Spinal cord (tissue), 10 donors: ENCODE results near the gene ARFIP1. TPM values are rescaled to one million over a fixed set of nuclear protein-coding genes. Genes with fewer than 3 reads are reported as not detected.

ENCODE experiments used
- DNase-seq, 6 donors: peaks; one replicate each; pipeline versions ENCODE4 v3.0.0 to v3.0.0-alpha.2; 2013 to 2015; ENCODE audit warnings: low spot score in 6 of 6, low read depth in 4 of 6
- H3K27ac ChIP-seq: one replicate; pipeline ENCODE4 v1.5.1; 2013; ENCODE audit warnings: low read depth, low read length, control low read depth
- H3K27me3 ChIP-seq: one replicate; pipeline ENCODE4 v1.6.1; 2013; ENCODE audit warnings: low read length; ENCODE audit not compliant: control insufficient read depth, insufficient read depth
- H3K36me3 ChIP-seq: one replicate; pipeline ENCODE4 v1.6.1; 2013; ENCODE audit warnings: low read length; ENCODE audit not compliant: control insufficient read depth, insufficient read depth
- H3K4me1 ChIP-seq: one replicate; pipeline ENCODE4 v1.6.1; 2013; ENCODE audit warnings: low read length; ENCODE audit not compliant: control insufficient read depth, insufficient read depth
- H3K4me3 ChIP-seq: one replicate; pipeline ENCODE4 v1.5.1; 2013; ENCODE audit warnings: low read depth, low read length, control low read depth
- H3K9me3 ChIP-seq: one replicate; pipeline ENCODE4 v1.6.1; 2013; ENCODE audit warnings: low read length; ENCODE audit not compliant: control insufficient read depth, insufficient read depth
- WGBS: methylation state at CpG from one replicate; pipeline ENCODE4 v1.1.5; 2013; ENCODE audit warnings: missing lambda C conversion rate; ENCODE audit not compliant: insufficient coverage; 5-methylcytosine and 5-hydroxymethylcytosine counted together
- long read RNA-seq, 4 donors: transcript quantifications; one replicate each; lab custom pipeline, GENCODE V29; 2026
- polyA plus RNA-seq, 2 donors: library from polyadenylated mRNA; unstranded; fragments of 120-200 nt; gene quantifications; one replicate each; pipeline ENCODE4 v1.2.1, GENCODE V29; 2013; ENCODE audit not compliant: insufficient read length in 2 of 2
- total RNA-seq, 2 donors: library from RNA; depleted of rRNA in 1 of 2; stranded (reverse); fragments of 120-200 nt in 1 of 2; fragments of >200 nt in 1 of 2; gene quantifications; one replicate each; pipeline versions ENCODE4 v1.2.3 to v1.2.4, GENCODE V29; 2013 to 2014
- donor health status: healthy.

Gene ARFIP1, protein sequence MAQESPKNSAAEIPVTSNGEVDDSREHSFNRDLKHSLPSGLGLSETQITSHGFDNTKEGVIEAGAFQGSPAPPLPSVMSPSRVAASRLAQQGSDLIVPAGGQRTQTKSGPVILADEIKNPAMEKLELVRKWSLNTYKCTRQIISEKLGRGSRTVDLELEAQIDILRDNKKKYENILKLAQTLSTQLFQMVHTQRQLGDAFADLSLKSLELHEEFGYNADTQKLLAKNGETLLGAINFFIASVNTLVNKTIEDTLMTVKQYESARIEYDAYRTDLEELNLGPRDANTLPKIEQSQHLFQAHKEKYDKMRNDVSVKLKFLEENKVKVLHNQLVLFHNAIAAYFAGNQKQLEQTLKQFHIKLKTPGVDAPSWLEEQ
- total RNA-seq: 10 to 100 TPM; 38.2 to 55.8 TPM
- polyA plus RNA-seq: 10 to 100 TPM; 24.6 to 26.2 TPM
- long read RNA-seq, donor 1, partial matches to known transcripts: 19 of 25 reads
- long read RNA-seq, donor 1, other reads (novel, unspliced or antisense): 0 of 25 reads
- long read RNA-seq, donor 2, partial matches to known transcripts: 0 of 4 reads
- long read RNA-seq, donor 2, other reads (novel, unspliced or antisense): 0 of 4 reads
- long read RNA-seq, donor 3, partial matches to known transcripts: 0 of 3 reads
- long read RNA-seq, donor 3, other reads (novel, unspliced or antisense): 0 of 3 reads
- long read RNA-seq, donor 4, partial matches to known transcripts: 32 of 40 reads
- long read RNA-seq, donor 4, other reads (novel, unspliced or antisense): 0 of 40 reads

DNA sequence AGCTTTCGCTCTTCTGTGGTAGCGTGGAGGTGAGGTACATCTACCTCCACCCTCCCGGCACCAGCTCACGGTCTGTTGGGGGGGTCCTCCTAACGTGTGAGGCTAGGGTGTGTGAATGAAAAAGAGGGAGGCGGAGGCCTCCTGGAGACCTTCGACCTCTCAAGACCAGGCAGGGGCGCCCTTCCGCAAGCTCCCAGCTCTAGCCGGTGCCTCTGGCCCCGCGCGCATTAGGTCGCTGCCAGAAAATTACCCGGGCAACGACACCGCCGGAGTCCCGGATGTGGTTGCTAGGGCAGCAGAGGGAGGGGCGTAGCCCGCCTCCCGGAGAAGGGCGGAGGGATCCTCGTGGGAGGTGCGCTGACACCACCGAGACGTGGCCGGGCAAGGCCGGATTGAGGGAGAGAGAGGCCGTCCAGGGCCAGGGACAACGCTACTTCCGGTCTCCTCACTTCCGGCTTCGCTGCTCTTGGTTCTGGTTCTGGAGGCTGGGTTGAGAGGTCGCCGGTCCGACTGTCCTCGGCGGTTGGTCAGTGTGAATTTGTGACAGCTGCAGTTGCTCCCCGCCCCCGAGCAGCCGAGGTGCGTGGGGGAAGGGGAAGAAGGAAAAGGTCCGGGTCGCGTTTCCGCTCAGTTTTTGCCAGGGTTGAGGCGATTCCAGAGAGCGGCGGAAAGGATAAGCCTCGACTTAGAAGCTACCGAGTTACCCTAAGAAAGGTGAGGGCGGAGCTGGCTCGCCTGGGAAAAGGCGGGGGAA lies at the start of gene ARFIP1, which contains the start of gene TIGD4:
Gene ARFIP1 (plus strand): TSS at position 442 of the 754 bp plus-strand sequence. CDS start 49,680 bp downstream, outside the sequence.
Gene TIGD4 (minus strand): TSS at position 218 of the 754 bp plus-strand sequence. CDS start 8,726 bp downstream, outside the sequence.
- H3K4me3 ChIP-seq: peak within 1 kb of the TSS; percentile 97
- peaks cover 12% of the 10 kb centered on the region for H3K4me1 ChIP-seq
- H3K27ac ChIP-seq: peak within 1 kb of the TSS; percentile 97
- no peaks in the 10 kb centered on the region for H3K9me3 ChIP-seq
- no peaks in the 10 kb centered on the region for H3K36me3 ChIP-seq
- H3K27me3 ChIP-seq: no peaks in the 10 kb centered on the region
- peak; percentile 91 to 99 (median 95) for DNase-seq
- 0% methylated on average over 51 of the region's 55 CpGs for WGBS

DNA sequence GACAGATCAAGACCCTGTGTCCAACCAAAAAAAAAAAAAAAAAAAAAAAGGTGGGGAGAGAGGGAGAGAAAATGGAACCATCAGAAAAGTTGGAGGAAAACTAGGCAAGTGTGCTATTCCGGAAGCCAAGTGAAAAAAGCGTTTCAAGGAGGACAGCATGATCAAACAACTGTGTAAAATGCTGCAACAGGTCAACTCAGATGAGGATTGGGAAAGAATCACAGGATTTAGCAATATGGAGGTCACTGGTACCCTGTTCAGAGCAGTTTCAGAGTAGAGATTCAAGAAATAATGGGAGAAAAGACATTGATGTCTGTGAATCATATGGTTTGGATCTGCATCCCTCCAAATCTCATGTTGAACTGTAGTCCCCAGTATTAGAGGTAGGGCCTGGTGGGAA lies 47.8 kb upstream of the ARFIP1 start:
- no peaks in the 10 kb centered on the region for H3K9me3 ChIP-seq
- no peak for DNase-seq
- no peak overlapping the region for H3K4me3 ChIP-seq
- H3K36me3 ChIP-seq: no peaks in the 10 kb centered on the region
- H3K27ac ChIP-seq: no peak overlapping the region
- 97% methylated on average over 2 of the region's 2 CpGs for WGBS
- no peaks in the 10 kb centered on the region for H3K4me1 ChIP-seq
- H3K27me3 ChIP-seq: no peaks in the 10 kb centered on the region

DNA sequence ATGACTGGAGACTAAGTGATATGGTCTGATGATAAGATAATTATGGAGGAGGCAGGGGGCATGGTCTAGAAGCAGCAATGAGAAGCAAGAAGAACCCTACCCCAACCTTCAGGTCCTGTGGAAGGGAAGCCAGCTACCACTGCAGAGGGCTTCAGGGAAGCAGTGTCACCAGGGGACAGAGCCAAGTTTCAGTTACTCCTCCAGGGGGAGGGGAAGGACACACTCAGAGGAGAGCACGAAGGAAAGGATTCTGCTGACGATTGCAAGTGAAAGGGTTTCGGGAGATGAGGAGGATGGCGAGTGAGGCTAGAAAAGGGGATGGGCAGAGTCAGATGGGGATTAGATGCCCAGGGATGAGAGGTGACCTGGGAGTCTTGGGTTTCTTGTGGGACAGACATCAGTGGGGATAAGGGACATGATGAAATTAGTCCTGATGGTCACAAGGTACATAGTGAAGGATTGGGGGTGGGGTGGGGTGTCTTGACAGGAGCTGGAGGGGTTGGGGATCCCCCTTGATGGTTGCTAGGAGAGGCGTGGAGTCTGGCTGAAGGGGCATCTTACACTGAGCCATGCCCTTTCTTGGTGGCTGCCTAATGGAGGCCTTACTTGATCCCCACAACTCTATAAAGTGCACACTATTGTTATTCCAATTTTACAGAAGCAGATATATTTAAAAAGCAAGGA lies 45.6 kb upstream of the ARFIP1 start:
- Histone ChIP-seq H3K27me3 (no peaks in the 10 kb centered on the region), H3K9me3 (no peaks in the 10 kb centered on the region), H3K4me3 (no peak overlapping the region), H3K36me3 (no peaks in the 10 kb centered on the region), H3K4me1 (no peaks in the 10 kb centered on the region), H3K27ac (no peak overlapping the region)
- DNase-seq: no peak
- 66% methylated on average over 4 of the region's 5 CpGs for WGBS

DNA sequence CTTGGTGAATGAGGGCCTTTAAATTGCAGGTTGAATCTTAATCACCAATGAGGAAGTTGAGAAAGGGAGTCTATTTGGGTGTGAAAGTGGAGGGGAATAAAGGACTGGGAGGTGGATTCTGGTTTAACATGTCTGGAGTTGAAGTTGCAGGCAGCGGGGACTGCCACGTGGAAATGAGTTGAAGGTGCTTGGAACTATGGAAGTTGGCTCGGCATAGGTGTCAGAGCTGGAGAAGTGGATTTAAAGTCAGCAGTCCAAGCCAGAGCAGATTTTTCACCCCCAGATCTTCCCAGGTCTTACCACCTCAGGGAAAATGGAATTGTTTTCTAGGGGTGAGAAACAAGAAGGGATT lies 45.1 kb upstream of the ARFIP1 start:
- Histone ChIP-seq H3K27ac (no peak overlapping the region), H3K36me3 (no peaks in the 10 kb centered on the region), H3K27me3 (no peaks in the 10 kb centered on the region), H3K4me3 (no peak overlapping the region), H3K4me1 (no peaks in the 10 kb centered on the region), H3K9me3 (no peaks in the 10 kb centered on the region)
- DNase-seq: no peak
- WGBS: no CpG with 5 or more reads among the region's 3 CpGs

DNA sequence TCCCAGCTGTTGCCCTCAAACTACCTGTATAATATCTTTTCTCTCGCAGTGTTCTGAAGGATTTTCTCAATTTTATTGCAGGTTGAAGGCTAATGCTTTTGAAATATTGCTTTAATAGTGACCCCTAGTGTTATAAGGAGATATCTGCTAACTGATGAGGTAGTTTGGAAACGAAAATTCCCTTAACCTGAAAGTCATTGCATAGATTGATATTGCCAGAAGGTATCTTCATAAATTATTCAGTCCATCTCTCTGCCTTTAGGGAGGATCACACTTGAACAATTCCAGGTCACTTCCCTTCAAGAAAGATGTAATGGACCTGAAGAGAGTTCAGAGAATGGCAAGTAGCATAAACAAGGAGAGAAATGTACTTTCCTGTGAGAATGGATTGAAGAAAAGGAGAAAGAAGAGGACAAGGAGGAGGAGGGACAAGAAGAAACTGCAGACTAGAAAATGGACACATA lies 44.3 kb upstream of the ARFIP1 start:
- peak in 3 of 6 donors; percentile 10 to 71 (median 41) for DNase-seq
- Histone ChIP-seq H3K27me3 (no peaks in the 10 kb centered on the region), H3K27ac (no peak overlapping the region), H3K4me1 (no peaks in the 10 kb centered on the region), H3K36me3 (no peaks in the 10 kb centered on the region), H3K4me3 (no peak overlapping the region), H3K9me3 (no peaks in the 10 kb centered on the region)
- no CpG with 5 or more reads among the region's 2 CpGs for WGBS

DNA sequence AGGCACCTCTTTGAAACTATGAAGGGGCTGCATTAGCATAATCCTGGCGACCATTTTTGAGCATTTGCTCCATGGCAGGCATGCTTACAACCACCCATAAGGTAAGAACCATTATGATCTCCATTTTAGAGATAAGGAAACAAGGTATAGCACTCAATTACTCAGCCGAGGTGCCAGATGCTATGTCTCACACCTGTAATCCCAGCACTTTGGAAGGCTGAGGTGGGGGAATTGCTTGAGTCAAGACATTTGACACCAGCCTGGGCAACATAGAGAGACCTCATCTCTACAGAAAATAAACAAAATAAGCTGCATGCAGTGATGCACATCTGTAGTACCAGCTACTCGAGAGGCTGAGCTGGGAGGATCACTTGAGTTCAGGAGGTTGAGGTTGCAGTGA lies 43.8 kb upstream of the ARFIP1 start:
- Histone ChIP-seq H3K4me1 (no peaks in the 10 kb centered on the region), H3K27me3 (no peaks in the 10 kb centered on the region), H3K4me3 (no peak overlapping the region), H3K9me3 (no peaks in the 10 kb centered on the region), H3K27ac (no peak overlapping the region), H3K36me3 (no peaks in the 10 kb centered on the region)
- 75% methylated on average over 1 of the region's 3 CpGs for WGBS
- no peak for DNase-seq

DNA sequence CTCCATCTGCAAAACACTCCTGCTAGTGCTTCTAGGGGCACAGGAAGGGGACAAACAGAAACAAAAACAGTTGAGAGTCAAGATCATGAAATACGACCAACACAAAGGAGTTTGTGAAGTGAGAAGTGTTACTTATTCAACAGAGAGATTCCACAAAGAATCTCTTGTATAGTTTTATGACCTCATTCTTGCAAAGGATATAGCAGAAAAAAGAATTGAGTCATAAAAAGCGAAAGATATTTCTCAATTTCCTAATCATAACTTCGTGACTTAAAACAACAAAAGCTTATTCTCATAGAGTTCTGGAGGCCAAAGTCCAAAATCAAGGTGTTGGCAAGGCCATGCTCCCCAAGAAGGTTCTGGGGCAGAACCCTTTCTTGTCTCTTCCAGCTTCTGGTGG lies 40.9 kb upstream of the ARFIP1 start:
- Histone ChIP-seq H3K4me1 (no peaks in the 10 kb centered on the region), H3K36me3 (no peaks in the 10 kb centered on the region), H3K27me3 (no peaks in the 10 kb centered on the region), H3K4me3 (no peak overlapping the region), H3K27ac (no peak overlapping the region), H3K9me3 (no peaks in the 10 kb centered on the region)
- 25% methylated on average over 2 of the region's 3 CpGs for WGBS
- no peak for DNase-seq

DNA sequence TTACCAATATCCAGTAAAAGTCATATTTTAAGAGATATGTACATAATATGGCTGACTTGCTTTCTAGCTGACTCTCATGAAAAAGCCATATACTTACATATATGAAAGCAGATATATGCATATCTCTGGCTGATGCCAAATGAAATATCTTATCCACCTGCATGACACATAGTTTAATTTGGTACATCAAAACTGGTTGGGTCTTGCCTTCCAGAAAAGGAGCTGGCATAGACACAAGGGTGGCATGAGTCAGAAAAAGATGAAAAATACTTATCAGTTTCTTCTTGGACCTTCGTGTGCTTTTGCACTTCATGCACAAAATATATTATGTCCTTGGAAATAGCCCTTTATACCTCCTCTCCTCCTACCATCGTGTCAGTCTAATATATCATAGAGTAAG lies 32.3 kb upstream of the ARFIP1 start:
- Histone ChIP-seq H3K36me3 (no peaks in the 10 kb centered on the region), H3K9me3 (peaks cover 2% of the 10 kb centered on the region), H3K27me3 (no peaks in the 10 kb centered on the region), H3K4me1 (no peaks in the 10 kb centered on the region), H3K4me3 (no peak overlapping the region), H3K27ac (no peak overlapping the region)
- 71% methylated on average over 1 of the region's 2 CpGs for WGBS
- no peak for DNase-seq

DNA sequence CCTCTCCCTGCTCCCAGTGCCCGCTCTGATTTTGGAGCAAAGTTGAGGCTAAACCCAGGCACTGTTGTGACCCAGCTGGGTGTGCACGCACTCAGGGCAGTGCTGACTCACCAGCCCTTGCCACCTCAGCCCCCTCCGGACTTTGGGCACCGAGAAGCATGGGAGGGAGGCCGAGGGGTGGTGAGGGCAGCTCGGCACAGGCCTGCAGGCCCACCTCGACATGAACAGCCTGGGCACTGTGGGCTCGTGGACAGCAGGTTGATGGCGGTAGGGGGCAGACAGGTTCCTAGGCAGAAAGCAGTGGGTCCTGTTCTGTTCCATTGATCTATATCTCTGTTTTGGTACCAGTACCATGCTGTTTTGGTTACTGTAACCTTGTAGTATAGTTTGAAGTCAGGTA lies 31.1 kb upstream of the ARFIP1 start:
- DNase-seq: no peak
- Histone ChIP-seq H3K4me1 (no peaks in the 10 kb centered on the region), H3K4me3 (no peak overlapping the region), H3K9me3 (peaks cover 2% of the 10 kb centered on the region), H3K27me3 (no peaks in the 10 kb centered on the region), H3K27ac (no peak overlapping the region), H3K36me3 (no peaks in the 10 kb centered on the region)
- over 99% methylated on average over 9 of the region's 9 CpGs for WGBS
